WI38 (cell line): ENCODE data around the gene PTH2.
"Not testable (repeated sequence)": the region's sequence is repeated elsewhere in the genome, so short reads cannot be mapped to it uniquely, and the experiment has no call there.

Experiments
- H3K4me3 ChIP-seq: 2 replicates; pipeline ENCODE4 v1.5.1; 2011; ENCODE audit warnings: low read depth, mild to moderate bottlenecking, control low read depth, low read length
- CTCF ChIP-seq: IDR thresholded peaks from 2 replicates; pipeline ENCODE4 v1.5.1; 2012; ENCODE audit warnings: low read depth, mild to moderate bottlenecking, control low read depth, low read length

The PTH2 gene

GRCh38 chr19:49465371-49465770 lies 42.1 kb upstream of the PTH2 start:
- no peak overlapping the region for H3K4me3 ChIP-seq
- no peak for TF ChIP-seq CTCF

- no peak for TF ChIP-seq CTCF
- H3K4me3 ChIP-seq: no peak overlapping the region
These were observed 40.9 kb upstream of the PTH2 start for GRCh38 chr19:49463960-49464740.

GRCh38 chr19:49462492-49462891 lies 39.3 kb upstream of the PTH2 start:
- H3K4me3 ChIP-seq: no peak overlapping the region
- no peak for TF ChIP-seq CTCF

- no peak for TF ChIP-seq CTCF
- H3K4me3 ChIP-seq: no peak overlapping the region
These were observed 38.4 kb upstream of the PTH2 start for GRCh38 chr19:49461656-49462055.

- not testable (repeated sequence) for H3K4me3 ChIP-seq
These were observed 37.9 kb upstream of the PTH2 start for GRCh38 chr19:49461130-49461529.

- TF ChIP-seq CTCF: no peak
- H3K4me3 ChIP-seq: no peak overlapping the region
These were observed 36.1 kb upstream of the PTH2 start for GRCh38 chr19:49459388-49459787.

- H3K4me3 ChIP-seq: no peak overlapping the region
- TF ChIP-seq CTCF: no peak
These were observed 35.3 kb upstream of the PTH2 start for GRCh38 chr19:49458567-49458903.

GRCh38 chr19:49456326-49456725 lies 33.1 kb upstream of the PTH2 start:
- H3K4me3 ChIP-seq: no peak overlapping the region
- no peak for TF ChIP-seq CTCF
